HUES6 (cell line): ENCODE data around the gene LAMA3.

Experiments used
- H3K27ac ChIP-seq: 2 replicates; pipeline ENCODE4 v1.7.0; 2013; ENCODE audit warnings: low read depth, mild to moderate bottlenecking, low read length, inconsistent platforms
- H3K27me3 ChIP-seq: 2 replicates; pipeline ENCODE4 v1.6.1; 2013; ENCODE audit warnings: low read length; ENCODE audit not compliant: control insufficient read depth, insufficient read depth
- H3K36me3 ChIP-seq: 2 replicates; pipeline ENCODE4 v1.6.1; 2013; ENCODE audit warnings: low read length; ENCODE audit not compliant: control insufficient read depth, insufficient read depth
- H3K4me1 ChIP-seq: 2 replicates; pipeline ENCODE4 v1.6.1; 2013; ENCODE audit warnings: low read length; ENCODE audit not compliant: control insufficient read depth, insufficient read depth
- H3K4me3 ChIP-seq: 2 replicates; pipeline ENCODE4 v1.5.1; 2013; ENCODE audit warnings: low read depth, low read length
- H3K9ac ChIP-seq: one replicate; pipeline ENCODE4 v1.6.1; 2013; ENCODE audit warnings: mild to moderate bottlenecking, low read length
- H3K9me3 ChIP-seq: 2 replicates; pipeline ENCODE4 v1.6.1; 2013; ENCODE audit warnings: low read depth, low read length; ENCODE audit not compliant: control insufficient read depth, insufficient read depth

LAMA3 gene

GRCh38 chr18:23779696-23780303 lies 90.5 kb downstream of the LAMA3 start:
- Histone ChIP-seq H3K27ac (no peak overlapping the region), H3K9me3 (no peaks in the 10 kb centered on the region), H3K27me3 (no peaks in the 10 kb centered on the region), H3K4me3 (no peak overlapping the region), H3K36me3 (no peaks in the 10 kb centered on the region), H3K4me1 (peaks cover 3% of the 10 kb centered on the region; the same call in 1 of the 2 replicates), H3K9ac (no peak overlapping the region)

- no peaks in the 10 kb centered on the region for H3K9me3 ChIP-seq
- no peak overlapping the region for H3K27ac ChIP-seq
- peaks cover 12% of the 10 kb centered on the region for H3K4me1 ChIP-seq
- no peak overlapping the region for H3K9ac ChIP-seq
- no peaks in the 10 kb centered on the region for H3K36me3 ChIP-seq
- H3K4me3 ChIP-seq = no peak overlapping the region
- H3K27me3 ChIP-seq = no peaks in the 10 kb centered on the region
Observed at GRCh38 chr18:23784832-23785245, 95.6 kb downstream of the LAMA3 start.

GRCh38 chr18:23793051-23793450 lies 103.8 kb downstream of the LAMA3 start:
- Histone ChIP-seq H3K9me3 (no peaks in the 10 kb centered on the region), H3K4me3 (no peak overlapping the region), H3K36me3 (no peaks in the 10 kb centered on the region), H3K4me1 (no peaks in the 10 kb centered on the region), H3K9ac (no peak overlapping the region), H3K27me3 (no peaks in the 10 kb centered on the region), H3K27ac (no peak overlapping the region)

- Histone ChIP-seq H3K4me3 (no peak overlapping the region), H3K27ac (no peak overlapping the region), H3K9me3 (no peaks in the 10 kb centered on the region), H3K9ac (no peak overlapping the region), H3K36me3 (no peaks in the 10 kb centered on the region), H3K27me3 (no peaks in the 10 kb centered on the region), H3K4me1 (no peaks in the 10 kb centered on the region)
Observed at GRCh38 chr18:23793985-23794867, 105.0 kb downstream of the LAMA3 start.

- Histone ChIP-seq H3K27me3 (no peaks in the 10 kb centered on the region), H3K4me1 (no peaks in the 10 kb centered on the region), H3K27ac (no peak overlapping the region), H3K9ac (no peak overlapping the region), H3K4me3 (no peak overlapping the region), H3K36me3 (no peaks in the 10 kb centered on the region), H3K9me3 (no peaks in the 10 kb centered on the region)
Observed at GRCh38 chr18:23798249-23798648, 109.0 kb downstream of the LAMA3 start.

GRCh38 chr18:23798824-23799223 lies 109.6 kb downstream of the LAMA3 start:
- no peaks in the 10 kb centered on the region for H3K27me3 ChIP-seq

GRCh38 chr18:23799540-23799939 lies 110.3 kb downstream of the LAMA3 start:
- no peaks in the 10 kb centered on the region for H3K36me3 ChIP-seq
- no peaks in the 10 kb centered on the region for H3K4me1 ChIP-seq
- no peak overlapping the region for H3K4me3 ChIP-seq
- no peak overlapping the region for H3K27ac ChIP-seq
- H3K9me3 ChIP-seq = no peaks in the 10 kb centered on the region
- H3K27me3 ChIP-seq = no peaks in the 10 kb centered on the region
- H3K9ac ChIP-seq = no peak overlapping the region

More at GRCh38 chr18:23798824-23799223, 109.6 kb downstream of the LAMA3 start:
- no peaks in the 10 kb centered on the region for H3K4me1 ChIP-seq
- no peaks in the 10 kb centered on the region for H3K9me3 ChIP-seq
- no peaks in the 10 kb centered on the region for H3K36me3 ChIP-seq
- H3K27ac ChIP-seq = no peak overlapping the region
- H3K4me3 ChIP-seq = no peak overlapping the region
- H3K9ac ChIP-seq = no peak overlapping the region

GRCh38 chr18:23800902-23801301 lies 111.6 kb downstream of the LAMA3 start:
- no peaks in the 10 kb centered on the region for H3K27me3 ChIP-seq
- H3K4me3 ChIP-seq = no peak overlapping the region
- H3K27ac ChIP-seq = no peak overlapping the region
- H3K4me1 ChIP-seq = no peaks in the 10 kb centered on the region
- no peaks in the 10 kb centered on the region for H3K9me3 ChIP-seq
- no peak overlapping the region for H3K9ac ChIP-seq
- H3K36me3 ChIP-seq = no peaks in the 10 kb centered on the region

GRCh38 chr18:23802817-23803216 lies 113.6 kb downstream of the LAMA3 start:
- Histone ChIP-seq H3K27me3 (no peaks in the 10 kb centered on the region), H3K9me3 (peaks cover 2% of the 10 kb centered on the region; the same call in 1 of the 2 replicates)

GRCh38 chr18:23803755-23804154 lies 114.5 kb downstream of the LAMA3 start:
- H3K9me3 ChIP-seq = peaks cover 2% of the 10 kb centered on the region; the same call in 1 of the 2 replicates
- no peaks in the 10 kb centered on the region for H3K4me1 ChIP-seq
- no peaks in the 10 kb centered on the region for H3K27me3 ChIP-seq
- H3K27ac ChIP-seq = no peak overlapping the region
- H3K36me3 ChIP-seq = no peaks in the 10 kb centered on the region
- H3K4me3 ChIP-seq = no peak overlapping the region
- H3K9ac ChIP-seq = no peak overlapping the region

More at GRCh38 chr18:23802817-23803216, 113.6 kb downstream of the LAMA3 start:
- Histone ChIP-seq H3K27ac (no peak overlapping the region), H3K4me1 (no peaks in the 10 kb centered on the region), H3K9ac (no peak overlapping the region), H3K4me3 (no peak overlapping the region), H3K36me3 (no peaks in the 10 kb centered on the region)

- H3K9ac ChIP-seq = no peak overlapping the region
- H3K4me1 ChIP-seq = no peaks in the 10 kb centered on the region
- H3K9me3 ChIP-seq = peaks cover 2% of the 10 kb centered on the region; the same call in 1 of the 2 replicates
- no peaks in the 10 kb centered on the region for H3K27me3 ChIP-seq
- no peak overlapping the region for H3K4me3 ChIP-seq
- H3K27ac ChIP-seq = no peak overlapping the region
- no peaks in the 10 kb centered on the region for H3K36me3 ChIP-seq
Observed at GRCh38 chr18:23805898-23806297, 116.6 kb downstream of the LAMA3 start.
